Limb (tissue), 2 donors: ENCODE data around the gene GCH1.
"Not testable (repeated sequence)": the region's sequence is repeated elsewhere in the genome, so short reads cannot be mapped to it uniquely, and the experiment has no call there.

Source experiments
- DNase-seq, 2 donors: peaks; one replicate each; pipeline ENCODE4 v3.0.0-alpha.2; 2016; ENCODE audit errors: extremely low spot score in 2 of 2

The GCH1 gene

GRCh38 chr14:54870154-54871090 lies 32.2 kb downstream of the GCH1 start:
- DNase-seq = not testable (repeated sequence)

- no peak for DNase-seq
These were observed 35.6 kb downstream of the GCH1 start for GRCh38 chr14:54867011-54867410.

GRCh38 chr14:54866588-54866987 lies 36.0 kb downstream of the GCH1 start:
- no peak for DNase-seq

GRCh38 chr14:54864526-54864925 lies 38.1 kb downstream of the GCH1 start:
- no peak for DNase-seq

GRCh38 chr14:54857830-54858269 lies 44.8 kb downstream of the GCH1 start:
- no peak for DNase-seq

- no peak for DNase-seq
These were observed 46.5 kb downstream of the GCH1 start for GRCh38 chr14:54856152-54856551.

- no peak for DNase-seq
These were observed 48.4 kb downstream of the GCH1 start for GRCh38 chr14:54854181-54854580.

GRCh38 chr14:54853339-54853738 lies 49.3 kb downstream of the GCH1 start:
- DNase-seq = no peak

GRCh38 chr14:54852215-54852614 lies 50.4 kb downstream of the GCH1 start:
- DNase-seq = no peak

- no peak for DNase-seq
These were observed 53.7 kb downstream of the GCH1 start for GRCh38 chr14:54848910-54849309.

- no peak for DNase-seq
These were observed 57.0 kb downstream of the GCH1 start for GRCh38 chr14:54845641-54846040.

GRCh38 chr14:54844479-54844878 lies 58.1 kb downstream of the GCH1 start:
- DNase-seq = no peak

- DNase-seq = no peak
These were observed 61.8 kb downstream of the GCH1 start for GRCh38 chr14:54840798-54841197.

GRCh38 chr14:54840336-54840735 lies 62.3 kb downstream of the GCH1 start:
- DNase-seq = no peak

- no peak for DNase-seq
These were observed 62.9 kb downstream of the GCH1 start for GRCh38 chr14:54839701-54840119.

- DNase-seq = no peak
These were observed 63.6 kb downstream of the GCH1 start for GRCh38 chr14:54838931-54839512.

- DNase-seq = no peak
These were observed 65.0 kb downstream of the GCH1 start for GRCh38 chr14:54837508-54838149.

- no peak for DNase-seq
These were observed 66.4 kb downstream of the GCH1 start for GRCh38 chr14:54836231-54836630.

- no peak for DNase-seq
These were observed 67.9 kb downstream of the GCH1 start for GRCh38 chr14:54834727-54835126.

- no peak for DNase-seq
These were observed 68.5 kb downstream of the GCH1 start for GRCh38 chr14:54834081-54834480.

GRCh38 chr14:54830650-54831049 lies 72.0 kb downstream of the GCH1 start:
- DNase-seq = no peak

GRCh38 chr14:54829486-54830224 lies 73.0 kb downstream of the GCH1 start:
- no peak for DNase-seq
